HEK293 (cell line): ENCODE measurements around the gene MAEA.

Experiments used
- CTCF ChIA-PET: fragments of 350-600 bp; formaldehyde crosslinking; extraction: SDS; loops from one replicate; lab custom pipeline; 2021; ENCODE audit warnings: antibody characterized with exemption; lab: Yijun Ruan, JAX
- POLR2A ChIA-PET: fragments of 300-600 bp; formaldehyde crosslinking; extraction: SDS; loops from one replicate; lab custom pipeline; 2020; ENCODE audit warnings: antibody characterized with exemption, inconsistent platforms; lab: Yijun Ruan, JAX
- H3K27ac ChIP-seq: fragments of 200-500 bp; sonication (Bioruptor generic); 2 replicates; pipeline ENCODE4 v1.5.1; 2014; ENCODE audit warnings: low read depth, low read length, control low read depth, inconsistent platforms; ENCODE audit errors: extremely low read depth
- H3K36me3 ChIP-seq, 2 experiments: fragments of 200-500 bp in 1 of 2; sonication (Bioruptor generic) in 1 of 2; 1 replicate in 1 of 2; 2 replicates in 1 of 2; pipeline ENCODE4 v1.5.1; 2014 to 2017; ENCODE audit warnings: inconsistent platforms in 2 of 2, low read length in 2 of 2; ENCODE audit not compliant: control insufficient read depth in 2 of 2, insufficient read depth in 1 of 2
- H3K4me1 ChIP-seq: fragments of 200-500 bp; sonication (Bioruptor generic); 2 replicates; pipeline ENCODE4 v1.5.1; 2014; ENCODE audit warnings: mild to moderate bottlenecking, low read length, inconsistent platforms; ENCODE audit not compliant: control insufficient read depth, insufficient read depth
- H3K4me3 ChIP-seq: 2 replicates; pipeline ENCODE4 v1.5.1; 2011; ENCODE audit warnings: low read depth, mild to moderate bottlenecking, control low read depth, low read length, moderate library complexity
- H3K9me3 ChIP-seq: fragments of 200-500 bp; sonication (Bioruptor generic); 2 replicates; pipeline ENCODE4 v1.5.1; 2014; ENCODE audit warnings: low read depth, low read length, inconsistent platforms; ENCODE audit not compliant: control insufficient read depth, insufficient read depth
- BCL11A ChIP-seq: fragments of 450-650 bp; formaldehyde crosslinking; IDR thresholded peaks from 2 replicates; pipeline ENCODE4 v1.5.1; 2016; ENCODE audit warnings: low read depth, missing biosample characterization, missing genetic modification characterization
- BCL11B ChIP-seq: fragments of 450-650 bp; formaldehyde crosslinking; IDR thresholded peaks from 2 replicates; pipeline ENCODE4 v1.5.1; 2016; ENCODE audit warnings: low read depth, missing biosample characterization, missing genetic modification characterization
- BCL6B ChIP-seq: fragments of 450-650 bp; formaldehyde crosslinking; IDR thresholded peaks from 2 replicates; pipeline ENCODE4 v1.5.1; 2017; ENCODE audit warnings: missing biosample characterization, missing genetic modification characterization
- GLI2 ChIP-seq: fragments of 450-650 bp; formaldehyde crosslinking; IDR thresholded peaks from 2 replicates; pipeline ENCODE4; 2017; ENCODE audit warnings: missing biosample characterization, missing genetic modification characterization, low read depth, borderline replicate concordance
- HIC1 ChIP-seq: fragments of 450-650 bp; formaldehyde crosslinking; IDR thresholded peaks from 2 replicates; pipeline ENCODE4 v1.5.1; 2016; ENCODE audit warnings: missing biosample characterization, missing genetic modification characterization
- KLF16 ChIP-seq: fragments of 450-650 bp; formaldehyde crosslinking; IDR thresholded peaks from 2 replicates; pipeline ENCODE4 v1.5.1; 2017; ENCODE audit warnings: missing biosample characterization, missing genetic modification characterization
- KLF7 ChIP-seq: fragments of 450-650 bp; formaldehyde crosslinking; IDR thresholded peaks from 2 replicates; pipeline ENCODE4 v1.5.1; 2016; ENCODE audit warnings: missing biosample characterization, missing genetic modification characterization, borderline replicate concordance
- KLF8 ChIP-seq: fragments of 450-650 bp; formaldehyde crosslinking; IDR thresholded peaks from 2 replicates; pipeline ENCODE4 v1.5.1; 2016; ENCODE audit warnings: missing biosample characterization, missing genetic modification characterization
- PRDM6 ChIP-seq: fragments of 450-650 bp; formaldehyde crosslinking; IDR thresholded peaks from 2 replicates; pipeline ENCODE4 v1.5.1; 2017; ENCODE audit warnings: missing biosample characterization, missing genetic modification characterization
- RBAK ChIP-seq: fragments of 450-650 bp; formaldehyde crosslinking; IDR thresholded peaks from 2 replicates; pipeline ENCODE4 v1.5.1; 2016; ENCODE audit warnings: missing biosample characterization, missing genetic modification characterization
- TCF7L2 ChIP-seq: IDR thresholded peaks from 2 replicates; pipeline ENCODE4 v1.6.1; 2011; ENCODE audit warnings: low read depth, mild to moderate bottlenecking, inconsistent platforms, low read length, moderate library complexity, borderline replicate concordance
- ZBTB1 ChIP-seq: fragments of 450-650 bp; formaldehyde crosslinking; IDR thresholded peaks from 2 replicates; pipeline ENCODE4 v1.5.1; 2016; ENCODE audit warnings: missing biosample characterization, missing genetic modification characterization
- ZFP69B ChIP-seq: fragments of 450-650 bp; formaldehyde crosslinking; IDR thresholded peaks from 2 replicates; pipeline ENCODE4 v1.5.1; 2016; ENCODE audit warnings: missing biosample characterization, missing genetic modification characterization
- ZIC2 ChIP-seq: fragments of 450-650 bp; formaldehyde crosslinking; IDR thresholded peaks from 2 replicates; pipeline ENCODE4 v1.5.1; 2016; ENCODE audit warnings: missing biosample characterization, missing genetic modification characterization
- ZNF174 ChIP-seq: fragments of 450-650 bp; formaldehyde crosslinking; IDR thresholded peaks from 2 replicates; pipeline ENCODE4 v1.5.0; 2017; ENCODE audit warnings: missing biosample characterization, mild to moderate bottlenecking, missing genetic modification characterization
- ZNF18 ChIP-seq: fragments of 450-650 bp; formaldehyde crosslinking; IDR thresholded peaks from 2 replicates; pipeline ENCODE4 v1.5.1; 2016; ENCODE audit warnings: missing biosample characterization, missing genetic modification characterization
- ZNF214 ChIP-seq: fragments of 450-650 bp; formaldehyde crosslinking; IDR thresholded peaks from 2 replicates; pipeline ENCODE4 v1.5.1; 2017; ENCODE audit warnings: missing biosample characterization, mild to moderate bottlenecking, missing genetic modification characterization, borderline replicate concordance
- ZNF23 ChIP-seq: fragments of 450-650 bp; formaldehyde crosslinking; IDR thresholded peaks from 2 replicates; pipeline ENCODE4 v1.5.1; 2016; ENCODE audit warnings: missing biosample characterization, missing genetic modification characterization, borderline replicate concordance
- ZNF37A ChIP-seq: fragments of 450-650 bp; IDR thresholded peaks from 2 replicates; pipeline ENCODE4 v1.5.1; 2018; ENCODE audit warnings: missing biosample characterization, missing genetic modification characterization
- ZNF404 ChIP-seq: fragments of 450-650 bp; formaldehyde crosslinking; IDR thresholded peaks from 2 replicates; pipeline ENCODE4 v1.5.1; 2017; ENCODE audit warnings: missing biosample characterization, missing genetic modification characterization
- ZNF513 ChIP-seq: fragments of 450-650 bp; IDR thresholded peaks from 2 replicates; pipeline ENCODE4 v1.5.1; 2018; ENCODE audit warnings: missing biosample characterization, missing genetic modification characterization
- ZNF549 ChIP-seq: fragments of 450-650 bp; IDR thresholded peaks from 2 replicates; pipeline ENCODE4 v1.5.1; 2018; ENCODE audit warnings: missing biosample characterization, missing genetic modification characterization, mild to moderate bottlenecking, inconsistent platforms, moderate library complexity
- ZNF555 ChIP-seq: fragments of 450-650 bp; formaldehyde crosslinking; conservative IDR thresholded peaks from 2 replicates; pipeline ENCODE4 v1.5.1; 2017; ENCODE audit warnings: missing biosample characterization, mild to moderate bottlenecking, missing genetic modification characterization, inconsistent platforms
- ZNF585B ChIP-seq: fragments of 450-650 bp; formaldehyde crosslinking; IDR thresholded peaks from 2 replicates; pipeline ENCODE4 v1.5.1; 2016; ENCODE audit warnings: missing biosample characterization, missing genetic modification characterization
- ZSCAN4 ChIP-seq: fragments of 450-650 bp; formaldehyde crosslinking; IDR thresholded peaks from 2 replicates; pipeline ENCODE4 v1.5.1; 2017; ENCODE audit warnings: missing biosample characterization, missing genetic modification characterization

Gene MAEA

GRCh38 chr4:1289207-1290164, at the start of gene MAEA (continued):
- no peak for TF ChIP-seq ZNF37A
- TF ChIP-seq ZNF174 (tag by site-specific recombination) = no peak
- TF ChIP-seq GLI2 = no peak
- no peak for TF ChIP-seq ZNF585B (tag by site-specific recombination)
- TF ChIP-seq KLF16 = 0 out of 2 replicates have a peak, but pooled peaks have one; percentile 35
- TF ChIP-seq BCL11B = no peak
- peak; percentile 49; the same call in 1 of the 2 replicates for TF ChIP-seq KLF8 (tag by site-specific recombination)
- TF ChIP-seq KLF7 = no peak; the same call in 1 of the 2 replicates

GRCh38 chr4:1239950-1240307, 49.8 kb upstream of the MAEA start:
- H3K9me3 ChIP-seq = no peaks in the 10 kb centered on the region
- CTCF ChIA-PET = no interaction called here
- POLR2A ChIA-PET = no interaction called here
- no peaks in the 10 kb centered on the region for H3K4me1 ChIP-seq
- H3K36me3 ChIP-seq = peaks cover 0 to 78% of the 10 kb centered on the region in 2 experiments; a peak in 1 of 3 replicates
- H3K4me3 ChIP-seq = no peak overlapping the region
- H3K27ac ChIP-seq = no peak overlapping the region
- TF ChIP-seq ZNF214 (no peak), ZNF23 (tag by site-specific recombination) (no peak), BCL11A (tag by site-specific recombination) (no peak), ZNF513 (tag by site-specific recombination) (no peak), HIC1 (tag by site-specific recombination) (no peak), ZNF18 (tag by site-specific recombination) (no peak), RBAK (tag by site-specific recombination) (no peak), ZNF555 (no peak), ZBTB1 (tag by site-specific recombination) (no peak), ZSCAN4 (no peak), ZNF549 (tag by site-specific recombination) (no peak), TCF7L2 (no peak), PRDM6 (tag by site-specific recombination) (no peak), ZIC2 (tag by site-specific recombination) (no peak), ZFP69B (tag by site-specific recombination) (no peak), ZNF585B (tag by site-specific recombination) (no peak), ZNF404 (tag by site-specific recombination) (no peak), BCL6B (tag by site-specific recombination) (no peak)
